Hepatocyte (in vitro differentiated cells): ENCODE data around the gene CCDC88C.

Source experiments
- CTCF ChIP-seq: fragments of 200-600 bp; sonication (generic); IDR thresholded peaks from 2 replicates; pipeline ENCODE4 v1.5.1; 2016; ENCODE audit warnings: antibody characterized with exemption, mild to moderate bottlenecking; ENCODE audit not compliant: poor library complexity
- EZH2 ChIP-seq: fragments of 200-600 bp; sonication (generic); IDR thresholded peaks from 2 replicates; pipeline ENCODE4 v1.6.1; 2016; ENCODE audit warnings: antibody characterized with exemption, mild to moderate bottlenecking, borderline replicate concordance

- TF ChIP-seq EZH2 (no peak), CTCF (no peak)
These were observed 89.1 kb downstream of the CCDC88C start for GRCh38 chr14:91328313-91329050.
